ENCODE measurements around the gene CTSZ. TPM values are rescaled to one million over a fixed set of nuclear protein-coding genes. Genes with fewer than 3 reads are reported as not detected.

The CTSZ gene
- total RNA-seq, 4 donors from 2014 or later, result 25.2 to 58.7 (median 51.9) TPM

GRCh38 chr20:58981628-58982364, 25.3 kb downstream of the CTSZ start:
- Histone ChIP-seq H3K9me3 (no peaks in the 10 kb centered on the region), H3K36me3 (peaks cover 0 to 7% of the 10 kb centered on the region in 2 donors), H3K27me3 (no peaks in the 10 kb centered on the region), H3K4me1 (peaks cover 32 to 38% of the 10 kb centered on the region in 2 donors), H3K4me3 (peak overlapping the region; percentile 90 to 100 (median 95)), H3K27ac (peak overlapping the region; percentile 83 to 92 (median 90))
- in situ Hi-C loops (cut with MboI; ENCODE audit: low sequenced_read_pairs in 4 of 4) (loop anchor here (5.0 to 25.0 kb wide), 5 partner anchors 53 to 109 kb away; partner anchors contain the start of gene ATP5F1E (in 2 of the 4)), intact Hi-C loops (cut with DNase I; ENCODE audit: low total_unique reads) (loop anchor here (1.0 to 10.0 kb wide), 4 partner anchors 51 to 327 kb away; partner anchors contain the start of genes ATP5F1E and STX16)
- TF ChIP-seq POLR2A (IDR thresholded peaks at IDR 0.05) (peak in 1 of 2 donors; percentile 12), CTCF (IDR thresholded peaks at IDR 0.05 in 4 of 5, conservative IDR thresholded peaks at IDR 0.05 in 1 of 5) (no peak)
- ATAC-seq, result peak; percentile 44 to 65
- peak in 1 of 2 donors; percentile 55 for DNase-seq

- Histone ChIP-seq H3K27ac (peak within 1 kb of the TSS; percentile 83 to 92 (median 90)), H3K27me3 (no peaks in the 10 kb centered on the region), H3K36me3 (no peaks in the 10 kb centered on the region), H3K9me3 (no peaks in the 10 kb centered on the region), H3K4me3 (peak within 1 kb of the TSS; percentile 90 to 100 (median 95)), H3K4me1 (peaks cover 32 to 38% of the 10 kb centered on the region in 2 donors)
- DNase-seq, result peak; percentile 72 to 82
- intact Hi-C loops (cut with DNase I; ENCODE audit: low total_unique reads), result loop anchor here (1.0 to 10.0 kb wide), 4 partner anchors 51 to 326 kb away; partner anchors contain the start of genes ATP5F1E and STX16
- in situ Hi-C loops (cut with MboI; ENCODE audit: low sequenced_read_pairs in 4 of 4), result loop anchor here (5.0 to 25.0 kb wide), 5 partner anchors 54 to 109 kb away; partner anchors contain the start of gene ATP5F1E (in 2 of the 4)
- ATAC-seq, result peak; percentile 89 to 92
- TF ChIP-seq POLR2A (IDR thresholded peaks at IDR 0.05) (peak; percentile 80), CTCF (IDR thresholded peaks at IDR 0.05 in 4 of 5, conservative IDR thresholded peaks at IDR 0.05 in 1 of 5) (no peak)
Measured at GRCh38 chr20:58980711-58981627, 26.1 kb downstream of the CTSZ start, which contains the start of gene NELFCD. Gene NELFCD, plus strand, starts transcription at chr20:58981256. Its CDS starts 54 bp downstream, at chr20:58981310.

- DNase-seq (no peak), ATAC-seq (no peak)
- H3K27ac ChIP-seq, result no peak overlapping the region
- no peaks in the 10 kb centered on the region for H3K9me3 ChIP-seq
- peaks cover 14 to 20% of the 10 kb centered on the region in 2 donors for H3K4me1 ChIP-seq
- H3K27me3 ChIP-seq, result no peaks in the 10 kb centered on the region
- TF ChIP-seq CTCF (IDR thresholded peaks at IDR 0.05 in 4 of 5, conservative IDR thresholded peaks at IDR 0.05 in 1 of 5) (no peak), POLR2A (IDR thresholded peaks at IDR 0.05) (no peak)
- H3K4me3 ChIP-seq, result no peak overlapping the region
- H3K36me3 ChIP-seq, result no peaks in the 10 kb centered on the region
- in situ Hi-C loops (cut with MboI; ENCODE audit: low sequenced_read_pairs in 4 of 4), result loop anchor here in 1 of 4 donors (25.0 kb wide), 1 partner anchor 91 kb away; no protein-coding TSS in a partner anchor
- intact Hi-C loops (cut with DNase I; ENCODE audit: low total_unique reads), result no loop called here
Measured at GRCh38 chr20:58978351-58979190, 28.5 kb downstream of the CTSZ start.

Measured in gastrocnemius medialis (tissue), 4 donors.